GM12874 (cell line): Measurements from ENCODE around the gene BTNL2.

ENCODE experiments used
- TF ChIP-seq, protein P1 (sequence below): IDR thresholded peaks from 2 replicates; pipeline ENCODE4 v1.5.1; 2011; ENCODE audit warnings: low read depth, mild to moderate bottlenecking, control low read depth, low read length, moderate library complexity; ENCODE audit not compliant: insufficient read depth

BTNL2 gene

DNA sequence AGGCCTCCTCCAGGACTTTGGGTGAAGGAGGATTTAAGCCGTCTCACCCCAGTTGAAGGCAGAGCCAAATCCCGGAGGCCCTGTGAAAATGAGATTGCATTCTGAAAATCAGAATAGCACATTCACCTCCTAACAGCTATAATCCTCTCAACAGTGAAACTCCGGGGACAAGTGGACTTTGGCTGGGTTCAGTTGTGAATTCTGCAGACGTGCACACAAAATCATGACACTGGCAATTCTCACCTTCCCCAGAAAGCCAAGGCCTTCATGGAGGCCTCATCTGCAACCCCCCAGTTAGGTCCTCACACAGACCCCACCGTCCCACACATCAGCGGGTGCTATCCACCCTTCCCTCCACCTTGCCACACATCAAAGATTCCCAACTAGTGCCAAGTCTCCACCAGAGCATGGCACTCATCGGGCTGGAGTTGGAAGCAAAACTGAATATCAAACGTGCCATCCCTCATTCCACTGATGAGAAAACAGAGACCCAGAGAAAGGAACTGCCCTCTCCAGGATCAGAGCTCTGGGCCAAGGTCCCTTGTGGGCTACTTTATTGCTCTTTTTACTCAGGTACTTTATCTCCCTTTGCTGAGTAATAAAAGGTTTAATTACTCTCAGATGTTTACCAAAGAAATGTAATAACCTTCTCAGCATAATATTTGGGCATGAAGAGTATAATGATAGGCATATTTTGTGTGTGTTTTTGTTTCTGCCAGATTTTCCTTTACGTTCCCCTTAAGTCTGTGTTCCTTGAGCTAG, 4.8 kb upstream of the BTNL2 start:
- TF ChIP-seq, protein P1, sequence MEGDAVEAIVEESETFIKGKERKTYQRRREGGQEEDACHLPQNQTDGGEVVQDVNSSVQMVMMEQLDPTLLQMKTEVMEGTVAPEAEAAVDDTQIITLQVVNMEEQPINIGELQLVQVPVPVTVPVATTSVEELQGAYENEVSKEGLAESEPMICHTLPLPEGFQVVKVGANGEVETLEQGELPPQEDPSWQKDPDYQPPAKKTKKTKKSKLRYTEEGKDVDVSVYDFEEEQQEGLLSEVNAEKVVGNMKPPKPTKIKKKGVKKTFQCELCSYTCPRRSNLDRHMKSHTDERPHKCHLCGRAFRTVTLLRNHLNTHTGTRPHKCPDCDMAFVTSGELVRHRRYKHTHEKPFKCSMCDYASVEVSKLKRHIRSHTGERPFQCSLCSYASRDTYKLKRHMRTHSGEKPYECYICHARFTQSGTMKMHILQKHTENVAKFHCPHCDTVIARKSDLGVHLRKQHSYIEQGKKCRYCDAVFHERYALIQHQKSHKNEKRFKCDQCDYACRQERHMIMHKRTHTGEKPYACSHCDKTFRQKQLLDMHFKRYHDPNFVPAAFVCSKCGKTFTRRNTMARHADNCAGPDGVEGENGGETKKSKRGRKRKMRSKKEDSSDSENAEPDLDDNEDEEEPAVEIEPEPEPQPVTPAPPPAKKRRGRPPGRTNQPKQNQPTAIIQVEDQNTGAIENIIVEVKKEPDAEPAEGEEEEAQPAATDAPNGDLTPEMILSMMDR, result no peak

DNA sequence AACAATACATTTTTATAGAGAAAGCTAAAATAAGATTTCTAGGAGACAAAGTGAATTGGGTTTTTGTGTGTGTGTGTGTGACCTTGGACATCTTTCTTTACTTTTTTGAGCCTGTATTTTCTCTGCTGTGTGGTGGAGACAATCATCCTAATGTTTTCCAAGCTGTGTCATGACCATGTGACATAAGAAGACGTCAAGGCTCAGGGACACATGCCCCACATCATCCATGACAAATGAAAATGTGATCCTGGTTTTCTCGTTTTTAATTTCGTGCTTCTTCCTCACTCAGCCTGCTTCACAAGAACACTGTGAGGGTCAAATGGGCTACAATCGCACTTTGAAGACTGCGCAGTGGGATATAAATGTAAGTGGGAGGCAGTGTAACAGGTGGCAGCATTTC, 3.9 kb upstream of the BTNL2 start:
- TF ChIP-seq, protein P1, result no peak

DNA sequence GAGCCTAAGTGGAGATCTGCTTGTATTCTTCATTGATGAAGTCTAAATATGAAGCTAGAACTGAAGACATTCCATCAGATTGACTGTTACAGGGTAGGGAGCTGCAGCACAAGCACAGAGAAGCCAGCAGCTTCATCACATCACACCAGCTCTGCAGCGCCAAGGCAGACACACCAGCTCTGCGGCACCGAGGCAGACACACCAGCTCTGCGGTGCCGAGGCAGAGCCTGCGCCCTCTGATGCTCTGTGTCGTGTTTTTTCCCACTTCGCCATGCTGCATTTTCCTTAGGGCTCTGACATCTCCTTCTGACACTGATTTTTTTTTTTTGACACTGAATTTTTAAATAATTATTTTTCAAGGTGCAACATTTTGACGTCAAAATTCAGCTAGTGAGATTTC, 784 bp downstream of the BTNL2 start:
- TF ChIP-seq, protein P1, result no peak

DNA sequence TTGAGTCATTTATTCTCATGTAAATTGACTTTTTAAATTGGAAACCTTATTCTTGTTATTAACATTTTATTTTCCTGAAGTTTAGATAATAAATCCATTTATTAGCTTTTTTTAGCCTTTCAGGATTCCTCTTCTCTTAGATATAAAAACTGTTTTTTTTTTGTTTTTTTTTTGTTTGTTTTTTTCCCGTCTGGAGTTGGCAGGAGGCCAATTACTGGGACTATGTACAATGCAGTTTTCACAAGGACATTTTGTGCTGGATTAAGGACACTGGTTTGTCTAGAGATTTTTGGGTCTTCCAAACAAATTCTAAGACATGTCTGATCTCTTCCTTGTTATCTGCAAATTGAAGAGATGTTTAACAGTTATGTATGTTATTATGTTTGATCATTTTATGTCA, 1.3 kb downstream of the BTNL2 start:
- TF ChIP-seq, protein P1, result no peak

DNA sequence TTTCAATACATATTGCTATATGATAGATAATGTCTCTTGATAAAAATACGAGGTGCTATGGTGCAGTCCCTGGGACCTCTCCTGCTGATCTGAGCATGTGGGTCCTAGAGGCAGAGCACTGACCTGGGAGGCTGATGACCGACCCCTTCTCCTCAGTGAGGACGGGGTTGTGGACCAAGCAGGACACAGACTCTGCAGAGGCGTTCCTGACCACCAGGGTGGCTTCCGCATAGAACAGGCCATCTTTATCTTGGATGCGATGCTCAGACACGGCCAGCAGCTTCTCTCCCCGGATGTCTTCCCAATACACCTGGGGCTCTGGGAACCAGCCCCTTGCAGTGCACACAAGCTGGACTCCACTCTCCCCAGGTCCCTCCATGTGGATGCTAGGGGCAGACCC, 4.2 kb downstream of the BTNL2 start:
- TF ChIP-seq, protein P1, result no peak

DNA sequence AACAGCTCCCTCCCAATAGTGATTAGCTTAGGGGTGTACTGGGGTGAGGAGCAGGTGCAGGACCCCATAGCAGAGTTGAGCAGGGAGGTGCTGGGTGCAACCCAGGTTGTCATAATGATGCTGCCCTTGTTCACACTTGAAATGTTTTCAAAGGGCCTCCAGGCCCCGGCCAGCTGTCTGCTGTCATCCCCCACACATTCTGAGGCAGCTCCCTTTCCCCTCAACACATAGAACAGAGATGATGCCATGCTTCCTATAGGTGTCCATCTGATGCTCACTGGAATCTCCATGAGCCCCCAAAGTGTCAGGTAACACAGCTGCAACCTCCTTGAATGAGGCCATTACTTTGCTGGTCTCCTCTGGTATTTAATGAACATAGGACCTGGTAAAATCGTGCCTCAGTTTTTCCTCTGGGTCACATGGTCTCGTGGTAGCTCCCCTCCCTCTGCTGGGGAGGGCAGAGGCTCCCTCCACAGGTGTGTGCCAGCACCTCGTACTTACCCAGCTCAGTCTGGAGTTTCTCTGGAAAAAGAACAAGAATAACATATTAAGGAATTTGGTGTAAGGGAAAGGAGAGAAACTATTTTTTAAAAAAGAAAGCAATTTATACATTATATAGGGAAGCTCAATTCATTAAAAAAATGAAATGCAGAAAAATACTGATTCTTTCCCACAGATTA, 5.6 kb downstream of the BTNL2 start:
- TF ChIP-seq, protein P1, result no peak

DNA sequence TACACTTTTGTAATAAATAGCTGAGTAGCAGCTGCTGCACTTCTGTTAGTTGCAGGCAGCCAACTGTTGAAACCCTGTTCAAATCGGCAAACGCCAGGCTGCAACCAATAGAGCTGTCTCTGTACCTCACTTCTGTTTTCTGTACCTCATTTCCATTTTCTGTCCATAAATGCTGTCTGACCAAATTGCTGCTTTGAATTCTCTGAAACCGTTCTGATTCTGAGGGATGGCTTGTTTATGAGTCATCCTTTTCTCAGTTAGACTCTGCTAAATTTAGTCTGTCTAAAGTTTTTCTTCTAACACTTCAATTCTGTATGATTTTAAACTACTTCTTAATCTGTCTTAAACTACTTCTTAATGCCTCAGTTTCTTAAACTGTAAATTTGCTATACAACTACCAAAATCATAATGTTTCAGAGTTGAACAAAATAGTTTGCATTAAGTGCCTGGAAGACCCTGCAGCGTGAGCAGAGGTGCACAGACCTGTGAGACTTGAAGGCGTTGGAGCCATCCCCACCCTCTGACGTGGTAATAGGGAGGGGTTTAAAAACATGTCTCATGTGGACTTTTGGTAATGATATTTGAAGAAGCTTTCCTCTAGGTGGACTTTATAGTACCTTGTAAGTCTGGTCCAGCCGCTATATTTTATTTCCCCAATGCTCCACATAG, 9.6 kb downstream of the BTNL2 start:
- TF ChIP-seq, protein P1, result no peak
